Nephron (organoid): Measurements from ENCODE around the gene SKIC8.
A peak's percentile ranks its signal among the peaks of the same experiment; 100 is the strongest.

Source experiments
- H3K27ac Mint-ChIP-seq, 3 experiments: 2 replicates each; pipeline ENCODE4 v1.8.0; 2020; ENCODE audit warnings: mixed read lengths in 3 of 3, mild to moderate bottlenecking in 2 of 3, moderate library complexity in 1 of 3
- H3K27me3 Mint-ChIP-seq: 2 replicates; pipeline ENCODE4 v1.8.0; 2021; ENCODE audit warnings: low read depth, mild to moderate bottlenecking, moderate library complexity, mixed read lengths
- H3K36me3 Mint-ChIP-seq: 2 replicates; pipeline ENCODE4 v1.8.0; 2020; ENCODE audit warnings: low read depth, mixed read lengths
- H3K4me1 Mint-ChIP-seq: 2 replicates; pipeline ENCODE4 v1.8.0; 2020; ENCODE audit warnings: mixed read lengths
- H3K4me3 Mint-ChIP-seq, 3 experiments: 2 replicates each; pipeline ENCODE4 v1.8.0; 2020; ENCODE audit warnings: mild to moderate bottlenecking in 3 of 3, mixed read lengths in 3 of 3, moderate library complexity in 2 of 3
- H3K9me3 Mint-ChIP-seq: 2 replicates; pipeline ENCODE4 v1.8.0; 2020; ENCODE audit warnings: mixed read lengths
- CTCF ChIP-seq, 3 experiments: fragments of 200-600 bp; sonication (generic); IDR thresholded peaks; one replicate each; pipeline ENCODE4 v1.5.0; 2021; ENCODE audit warnings: antibody characterized with exemption in 3 of 3; ENCODE audit not compliant: unreplicated experiment in 3 of 3

Gene SKIC8

DNA sequence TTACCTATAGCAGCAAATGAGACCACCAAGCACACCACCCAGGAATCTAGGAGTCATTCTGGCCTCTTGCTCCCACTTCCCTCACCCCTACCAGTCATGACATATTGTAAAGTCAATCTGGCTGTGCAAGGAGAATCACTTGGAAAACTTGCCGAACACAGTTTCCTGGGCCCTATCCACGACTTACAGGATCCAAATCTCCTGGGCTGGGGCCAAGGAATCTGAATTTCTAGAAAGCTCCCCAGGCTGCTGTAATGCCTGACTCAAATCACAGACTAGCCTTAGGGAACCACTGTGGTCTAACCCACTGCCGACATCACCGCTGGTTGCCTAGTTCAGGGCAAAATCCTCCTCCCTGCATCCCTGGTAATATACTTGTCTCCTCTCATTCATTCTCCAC, 36.6 kb upstream of the SKIC8 start:
- H3K4me1 Mint-ChIP-seq: peaks cover 7% of the 10 kb centered on the region
- no peak for TF ChIP-seq CTCF (IDR thresholded peaks at IDR 0.05; ENCODE audit: unreplicated experiment in 3 of 3)
- H3K9me3 Mint-ChIP-seq: no peaks in the 10 kb centered on the region
- H3K36me3 Mint-ChIP-seq: no peaks in the 10 kb centered on the region
- H3K27ac Mint-ChIP-seq: no peak overlapping the region
- H3K4me3 Mint-ChIP-seq: no peak overlapping the region
- peaks cover 39% of the 10 kb centered on the region for H3K27me3 Mint-ChIP-seq

DNA sequence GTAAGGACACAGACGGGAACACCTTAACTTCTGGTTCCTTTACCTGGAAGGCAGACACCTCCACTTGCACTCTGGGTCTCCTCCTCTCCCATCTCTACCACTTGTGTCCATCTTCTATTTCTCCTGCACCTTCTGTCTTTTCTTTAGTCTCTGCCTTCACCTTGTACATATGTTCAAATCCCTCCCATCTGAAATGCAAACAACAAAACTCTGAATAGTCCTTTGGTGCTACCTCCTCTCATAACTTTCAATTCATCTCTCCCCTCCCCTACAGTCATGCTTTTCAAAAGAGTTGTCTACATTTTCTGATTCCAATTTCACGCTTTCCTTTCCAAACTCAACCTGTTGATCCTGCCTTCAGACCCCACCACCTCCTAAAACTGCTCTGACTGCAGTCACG, 35.4 kb upstream of the SKIC8 start:
- H3K36me3 Mint-ChIP-seq: no peaks in the 10 kb centered on the region
- H3K4me3 Mint-ChIP-seq: no peak overlapping the region
- H3K27me3 Mint-ChIP-seq: peaks cover 28% of the 10 kb centered on the region
- H3K27ac Mint-ChIP-seq: no peak overlapping the region
- no peak for TF ChIP-seq CTCF (IDR thresholded peaks at IDR 0.05; ENCODE audit: unreplicated experiment in 3 of 3)
- peaks cover 7% of the 10 kb centered on the region for H3K4me1 Mint-ChIP-seq
- H3K9me3 Mint-ChIP-seq: no peaks in the 10 kb centered on the region

DNA sequence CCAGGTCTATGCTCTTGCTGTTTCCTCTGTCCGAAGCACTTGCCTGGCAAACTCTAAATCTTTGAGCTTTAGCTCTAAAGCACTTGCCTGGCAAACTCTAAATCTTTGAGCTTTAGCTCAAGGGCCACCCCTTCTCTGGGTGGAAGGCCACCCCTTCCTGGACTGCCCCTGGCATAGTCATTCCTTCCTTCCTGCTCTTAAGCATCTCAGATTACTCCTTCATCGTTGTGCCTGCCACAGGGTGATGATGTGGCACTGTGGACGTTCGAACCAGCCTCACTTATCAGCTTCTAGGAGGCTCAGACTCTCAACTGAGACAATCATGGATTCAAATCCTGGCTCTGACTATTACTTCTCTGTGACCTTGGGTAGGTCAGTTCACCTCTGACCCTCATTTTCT, 30.2 kb upstream of the SKIC8 start:
- H3K4me3 Mint-ChIP-seq: no peak overlapping the region
- H3K9me3 Mint-ChIP-seq: no peaks in the 10 kb centered on the region

DNA sequence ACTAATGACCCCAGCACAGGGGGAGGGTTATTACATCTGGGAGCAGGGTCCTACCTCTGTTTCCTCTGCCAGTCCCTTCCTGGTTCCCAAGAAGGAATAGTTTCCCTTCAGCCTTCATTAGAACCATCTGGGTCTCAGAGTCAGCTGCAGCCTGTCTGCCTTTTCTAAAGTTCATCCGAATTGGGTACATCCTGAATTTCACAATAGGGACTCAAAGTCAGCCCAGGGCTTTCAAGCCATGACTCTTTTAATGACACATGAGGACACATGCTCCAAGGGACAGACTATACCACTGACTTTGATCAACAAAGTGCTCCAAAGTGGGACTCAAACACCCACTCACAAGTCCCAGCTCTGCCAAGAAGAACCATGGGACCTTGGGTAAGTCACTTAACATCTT, 28.1 kb upstream of the SKIC8 start:
- peak overlapping the region in 1 of 3 experiments; percentile 21 for H3K27ac Mint-ChIP-seq
- H3K9me3 Mint-ChIP-seq: no peaks in the 10 kb centered on the region
- peaks cover 30% of the 10 kb centered on the region for H3K4me1 Mint-ChIP-seq
- H3K27me3 Mint-ChIP-seq: peaks cover 15% of the 10 kb centered on the region
- TF ChIP-seq CTCF (IDR thresholded peaks at IDR 0.05; ENCODE audit: unreplicated experiment in 3 of 3): no peak
- no peak overlapping the region for H3K4me3 Mint-ChIP-seq
- H3K36me3 Mint-ChIP-seq: no peaks in the 10 kb centered on the region

More for the DNA sequence above, 30.2 kb upstream of the SKIC8 start:
- peaks cover 11% of the 10 kb centered on the region for H3K4me1 Mint-ChIP-seq
- TF ChIP-seq CTCF (IDR thresholded peaks at IDR 0.05; ENCODE audit: unreplicated experiment in 3 of 3): no peak
- H3K27me3 Mint-ChIP-seq: peaks cover 11% of the 10 kb centered on the region
- no peak overlapping the region for H3K27ac Mint-ChIP-seq
- H3K36me3 Mint-ChIP-seq: no peaks in the 10 kb centered on the region

DNA sequence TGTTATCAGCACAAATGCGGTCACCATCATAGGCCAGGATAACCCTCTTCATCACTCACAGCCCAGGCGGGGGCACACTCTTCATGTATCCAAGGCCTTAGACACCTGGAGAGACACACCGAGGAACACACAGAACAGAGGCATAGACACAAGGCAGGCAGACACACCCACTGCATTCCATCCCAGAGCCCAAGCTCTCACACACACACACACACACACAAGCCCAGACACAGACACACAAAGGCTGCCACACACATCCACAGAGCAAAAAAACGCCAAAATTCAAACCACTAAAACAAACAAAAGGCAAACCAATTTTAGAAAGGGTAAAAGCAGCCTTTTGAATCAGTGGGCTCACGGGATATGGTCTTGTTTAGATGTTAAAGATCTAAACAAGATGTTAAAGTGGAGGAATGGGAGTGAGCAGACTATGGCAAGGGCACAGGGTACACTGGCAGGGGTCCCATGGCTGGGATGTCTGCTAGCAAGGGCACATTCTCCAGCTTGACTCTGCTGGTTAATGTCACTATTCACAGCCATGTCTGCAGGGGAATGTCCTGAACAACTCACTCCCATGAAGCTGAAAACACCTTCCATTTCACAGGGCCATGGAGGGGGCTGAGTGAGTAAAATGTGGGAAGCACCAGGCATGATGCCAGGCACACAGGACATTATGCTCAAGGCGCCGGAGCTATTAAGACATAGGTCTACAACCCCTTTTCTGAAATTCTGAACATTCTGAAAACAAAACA, 25.9 kb upstream of the SKIC8 start:
- Mint-ChIP-seq H3K4me3 (no peak overlapping the region), H3K36me3 (no peaks in the 10 kb centered on the region), H3K9me3 (no peaks in the 10 kb centered on the region), H3K27me3 (peaks cover 18% of the 10 kb centered on the region), H3K4me1 (peaks cover 45% of the 10 kb centered on the region), H3K27ac (peak overlapping the region in 2 of 3 experiments; percentile 10 to 20)
- no peak for TF ChIP-seq CTCF (IDR thresholded peaks at IDR 0.05; ENCODE audit: unreplicated experiment in 3 of 3)

GRCh38 chr15:78324144-78324543, 24.7 kb upstream of the SKIC8 start:
- Mint-ChIP-seq H3K4me1 (peaks cover 50% of the 10 kb centered on the region), H3K27me3 (peaks cover 23% of the 10 kb centered on the region), H3K9me3 (no peaks in the 10 kb centered on the region), H3K4me3 (no peak overlapping the region), H3K27ac (peak overlapping the region; percentile 48 to 74 (median 58)), H3K36me3 (no peaks in the 10 kb centered on the region)
- no peak for TF ChIP-seq CTCF (IDR thresholded peaks at IDR 0.05; ENCODE audit: unreplicated experiment in 3 of 3)
